Activated CD4-positive, alpha-beta T cell treated with anti-CD3 and anti-CD28 coated beads for 48 hours (primary cell): Measurements from ENCODE around the gene HLX.

Experiments used
- DNase-seq: peaks from one replicate; pipeline ENCODE4 v3.0.0-alpha.2; 2020

The HLX gene

DNA sequence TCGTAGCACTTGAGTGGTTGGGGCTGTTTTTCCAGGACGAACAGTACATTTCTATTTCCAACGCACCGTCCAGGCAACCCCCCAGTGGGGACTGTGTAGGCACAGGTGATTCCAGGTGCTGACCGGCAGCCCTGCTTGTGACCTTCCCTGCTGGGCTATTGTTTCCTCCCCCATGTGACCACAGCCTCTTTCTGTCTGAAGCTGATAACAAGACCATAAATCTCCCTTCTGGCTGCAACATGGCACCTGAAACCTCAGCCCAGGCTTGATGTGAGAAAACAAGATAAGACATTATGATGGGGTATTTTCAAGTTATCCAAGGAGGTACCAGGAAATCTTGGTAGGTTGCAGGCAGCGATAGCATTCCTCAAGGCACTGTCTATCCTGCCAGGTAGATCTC is 48.2 kb downstream of the HLX start:
- DNase-seq, result no peak

DNA sequence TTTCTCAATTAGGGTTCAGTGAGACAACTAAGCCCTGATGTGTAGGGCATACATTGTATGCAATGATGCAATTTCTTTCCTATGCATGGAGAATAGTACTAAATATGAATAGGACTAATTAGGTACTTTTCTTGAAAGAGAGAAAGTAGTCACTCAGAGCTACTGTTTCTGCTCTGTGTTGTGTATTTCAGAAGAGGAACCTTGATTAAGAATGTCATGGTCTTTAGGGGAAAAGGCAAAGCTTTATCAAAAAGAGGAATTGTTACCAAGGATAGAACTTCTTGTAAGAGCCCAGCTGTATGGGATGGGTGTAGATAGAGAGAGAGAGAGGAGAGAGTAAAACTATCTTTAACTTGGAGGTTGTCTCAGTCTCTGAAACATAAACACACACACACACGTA is 49.1 kb downstream of the HLX start:
- no peak for DNase-seq

DNA sequence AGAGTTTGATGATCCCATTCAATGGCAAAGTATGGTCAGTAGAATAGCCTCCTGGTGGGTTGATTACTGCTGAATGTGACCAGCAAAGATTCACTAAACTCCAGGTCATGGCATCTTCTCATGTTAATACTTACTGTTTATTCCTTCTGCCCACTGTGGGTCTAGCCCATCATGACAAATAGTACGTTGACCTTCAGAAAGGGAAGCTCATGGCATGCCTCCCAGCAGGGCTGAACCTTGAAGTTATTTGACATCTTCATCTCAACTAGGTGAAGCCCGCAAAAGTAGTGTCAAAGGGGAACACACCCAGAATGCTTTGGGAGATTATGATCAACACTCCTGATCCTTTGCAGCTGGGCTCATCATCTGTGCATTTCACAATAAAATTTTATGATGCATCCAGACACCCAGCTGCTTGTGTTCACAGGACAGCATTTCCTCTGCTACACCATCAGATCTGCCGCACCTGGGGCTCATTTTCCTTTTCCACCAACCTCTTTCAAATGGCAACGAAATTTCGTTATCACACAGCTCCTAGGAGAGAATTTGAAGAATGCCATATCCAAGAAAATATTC is 49.6 kb downstream of the HLX start:
- DNase-seq, result no peak

DNA sequence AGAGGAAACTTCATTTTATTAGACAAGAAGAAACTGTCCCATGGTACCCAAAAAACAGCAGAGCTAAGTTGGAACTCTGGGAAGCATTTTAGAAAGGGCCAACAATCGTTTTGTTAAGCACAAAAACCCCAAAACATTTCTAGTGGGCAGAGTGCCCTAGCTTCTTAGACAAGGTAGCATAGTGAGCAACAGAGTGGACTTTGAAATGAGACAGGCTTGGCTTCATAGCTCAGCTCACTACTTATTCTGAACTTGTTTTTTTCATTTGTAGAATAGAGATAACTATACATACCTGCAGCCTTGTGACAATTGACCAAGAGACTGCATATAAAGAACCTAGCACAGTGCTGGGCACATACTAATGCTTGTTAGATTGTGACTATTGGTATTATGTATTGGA is 50.1 kb downstream of the HLX start:
- DNase-seq, result no peak
